Activated CD8-positive, alpha-beta memory T cell treated with anti-CD3 and anti-CD28 coated beads for 1 hour (primary cell): ENCODE measurements around the gene LITAFD.

Source experiments
- DNase-seq, 2 donors: peaks; one replicate each; pipeline ENCODE4 v3.0.0-alpha.2; 2020; ENCODE audit warnings: low read depth in 1 of 2; ENCODE audit errors: extremely low read depth in 1 of 2

The LITAFD gene

GRCh38 chr16:8919089-8919933 is 37.2 kb downstream of the LITAFD start:
- DNase-seq, result no peak

GRCh38 chr16:8919934-8920462 is 37.8 kb downstream of the LITAFD start:
- no peak for DNase-seq

- no peak for DNase-seq
Measured at GRCh38 chr16:8920645-8921346, 38.6 kb downstream of the LITAFD start.

- no peak for DNase-seq
Measured at GRCh38 chr16:8921347-8921984, 39.3 kb downstream of the LITAFD start.

GRCh38 chr16:8923199-8923598 is 41.0 kb downstream of the LITAFD start:
- DNase-seq, result no peak

- no peak for DNase-seq
Measured at GRCh38 chr16:8924214-8924613, 42.1 kb downstream of the LITAFD start.

GRCh38 chr16:8925455-8925854 is 43.3 kb downstream of the LITAFD start:
- DNase-seq, result no peak

GRCh38 chr16:8926827-8927226 is 44.7 kb downstream of the LITAFD start:
- DNase-seq, result no peak

GRCh38 chr16:8928467-8928957 is 46.4 kb downstream of the LITAFD start:
- no peak for DNase-seq

- DNase-seq, result no peak
Measured at GRCh38 chr16:8929086-8929748, 47.1 kb downstream of the LITAFD start.

GRCh38 chr16:8931859-8932258 is 49.7 kb downstream of the LITAFD start:
- peak; percentile 24 to 30 for DNase-seq

- no peak for DNase-seq
Measured at GRCh38 chr16:8934601-8935000, 52.5 kb downstream of the LITAFD start.
